ENCODE measurements around the gene SLC48A1.

The SLC48A1 gene

DNA sequence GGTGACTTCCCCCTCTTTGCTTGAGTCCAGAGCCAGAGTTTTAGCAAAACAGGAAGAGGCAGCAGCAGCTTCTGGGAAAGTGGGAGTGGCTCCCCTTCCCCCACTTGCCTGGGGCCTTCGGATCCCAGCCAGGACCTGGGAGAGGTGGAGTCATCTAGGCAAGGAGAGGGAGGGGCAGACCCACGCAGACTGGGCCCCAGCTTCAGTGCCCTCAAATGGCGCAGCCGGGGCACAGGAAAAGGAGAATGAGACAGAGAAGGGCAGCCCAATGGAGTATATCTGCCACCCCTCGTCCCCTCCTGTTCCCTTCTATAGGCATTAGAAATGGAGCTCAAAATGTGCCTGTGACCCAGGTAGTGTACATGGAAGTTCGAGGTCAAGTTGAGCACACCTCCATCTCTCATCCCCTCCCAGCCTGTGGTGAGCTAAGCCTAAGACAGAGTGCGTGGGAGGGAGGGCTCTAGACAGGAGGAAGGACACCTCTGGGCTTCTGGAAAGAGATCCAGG lies 56.0 kb downstream of the SLC48A1 start:
- no peak for DNase-seq

DNA sequence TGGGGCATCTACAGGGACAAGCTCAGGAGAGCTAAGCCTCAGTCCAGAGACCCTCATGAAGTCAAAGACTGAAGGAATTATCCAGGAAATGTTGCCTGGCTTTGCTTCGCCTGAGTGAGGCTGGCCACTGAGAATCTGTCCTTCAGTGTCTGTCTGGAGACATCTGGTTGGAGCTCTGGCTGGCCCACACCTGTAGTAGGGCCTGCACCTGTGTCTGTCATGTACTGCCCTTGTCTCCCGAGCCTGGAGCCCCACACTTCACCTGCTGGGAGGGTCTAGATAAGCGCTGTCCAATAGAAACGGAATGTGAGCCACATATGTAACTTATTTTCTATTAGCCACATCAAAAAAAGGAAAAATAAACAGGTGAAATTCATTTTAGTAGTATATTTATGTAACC lies 56.5 kb downstream of the SLC48A1 start:
- no peak for DNase-seq
